SK-N-MC (cell line): Measurements from ENCODE around the gene ADAP1.

ENCODE experiments used
- DNase-seq: peaks from one replicate; pipeline ENCODE4 v3.0.0-alpha.2; 2011; ENCODE audit warnings: low read depth, low spot score
- H3K27ac ChIP-seq: fragments of 200-600 bp; sonication (generic); 2 replicates; pipeline ENCODE4 v1.5.1; 2016; ENCODE audit warnings: mixed run types
- H3K36me3 ChIP-seq: fragments of 200-600 bp; sonication (generic); 2 replicates; pipeline ENCODE4 v1.6.1; 2017; ENCODE audit warnings: antibody characterized with exemption, low read length, mixed read lengths; ENCODE audit not compliant: insufficient read depth
- H3K4me3 ChIP-seq: fragments of 200-600 bp; sonication (generic); 2 replicates; pipeline ENCODE4 v1.5.1; 2016
- H3K9ac ChIP-seq: fragments of 200-600 bp; sonication (generic); 2 replicates; pipeline ENCODE4 v1.8.0; 2017; ENCODE audit warnings: mixed run types, mixed read lengths; ENCODE audit not compliant: insufficient read length
- H3K9me3 ChIP-seq: fragments of 200-600 bp; sonication (generic); 2 replicates; pipeline ENCODE4 v1.6.1; 2017; ENCODE audit warnings: low read depth, mild to moderate bottlenecking, antibody characterized with exemption, low read length, moderate library complexity, mixed read lengths
- EZH2 ChIP-seq: fragments of 200-600 bp; sonication (generic); IDR thresholded peaks from one replicate; pipeline ENCODE4 v1.6.1; 2017; ENCODE audit warnings: antibody characterized with exemption
- FOXP2 ChIP-seq: optimal IDR thresholded peaks from 2 replicates; pipeline ENCODE3; 2011; ENCODE audit warnings: mild to moderate bottlenecking, moderate library complexity; ENCODE audit not compliant: insufficient read depth; ENCODE audit errors: extremely low read length, control extremely low read depth
- POLR2AphosphoS5 ChIP-seq: IDR thresholded peaks from 2 replicates; pipeline ENCODE4 v1.6.1; 2012; ENCODE audit warnings: mild to moderate bottlenecking, low read depth, low read length, borderline replicate concordance

ADAP1 gene

DNA sequence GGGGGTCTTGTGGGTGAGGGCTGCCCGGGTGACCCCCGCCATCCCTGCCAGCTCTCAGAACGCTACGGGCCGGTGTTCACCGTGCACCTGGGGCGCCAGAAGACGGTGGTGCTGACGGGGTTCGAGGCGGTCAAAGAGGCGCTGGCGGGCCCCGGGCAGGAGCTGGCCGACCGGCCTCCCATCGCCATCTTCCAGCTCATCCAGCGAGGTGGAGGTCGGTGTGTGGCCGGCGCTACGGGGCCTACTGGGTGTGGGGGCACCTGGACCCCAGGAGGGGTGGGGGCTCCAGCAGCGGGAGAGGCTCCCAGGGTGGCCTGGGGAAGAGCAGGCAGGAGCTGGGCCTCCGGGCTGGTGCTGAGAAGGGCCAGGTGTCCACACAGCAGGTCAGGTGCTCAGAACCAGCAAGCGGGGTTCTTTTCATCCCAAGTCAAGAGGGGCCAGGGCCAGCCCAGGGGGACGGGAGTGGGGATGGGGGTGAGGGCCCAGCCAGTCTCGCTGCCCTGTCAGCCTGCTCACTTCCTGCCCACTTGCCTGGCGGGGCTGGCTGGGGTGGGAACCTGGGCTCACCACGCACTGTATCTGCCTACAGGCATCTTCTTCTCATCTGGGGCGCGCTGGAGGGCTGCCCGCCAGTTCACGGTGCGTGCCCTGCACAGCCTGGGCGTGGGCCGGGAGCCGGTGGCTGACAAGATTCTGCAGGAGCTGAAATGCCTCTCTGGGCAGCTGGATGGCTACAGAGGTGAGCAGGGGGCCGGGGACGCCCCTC, 30.1 kb upstream of the ADAP1 start:
- Histone ChIP-seq H3K36me3 (no peaks in the 10 kb centered on the region), H3K9ac (no peak overlapping the region), H3K4me3 (no peak overlapping the region), H3K9me3 (no peaks in the 10 kb centered on the region), H3K27ac (no peak overlapping the region)
- TF ChIP-seq EZH2 (no peak), FOXP2 (no peak), POLR2AphosphoS5 (no peak)
- no peak for DNase-seq

- DNase-seq = no peak
- Histone ChIP-seq H3K9me3 (no peaks in the 10 kb centered on the region), H3K27ac (no peak overlapping the region), H3K4me3 (no peak overlapping the region), H3K9ac (no peak overlapping the region), H3K36me3 (no peaks in the 10 kb centered on the region)
- TF ChIP-seq EZH2 = no peak
- no peak for TF ChIP-seq FOXP2
- TF ChIP-seq POLR2AphosphoS5 = no peak
Measured at GRCh38 chr7:983616-984071, 29.2 kb upstream of the ADAP1 start.

DNA sequence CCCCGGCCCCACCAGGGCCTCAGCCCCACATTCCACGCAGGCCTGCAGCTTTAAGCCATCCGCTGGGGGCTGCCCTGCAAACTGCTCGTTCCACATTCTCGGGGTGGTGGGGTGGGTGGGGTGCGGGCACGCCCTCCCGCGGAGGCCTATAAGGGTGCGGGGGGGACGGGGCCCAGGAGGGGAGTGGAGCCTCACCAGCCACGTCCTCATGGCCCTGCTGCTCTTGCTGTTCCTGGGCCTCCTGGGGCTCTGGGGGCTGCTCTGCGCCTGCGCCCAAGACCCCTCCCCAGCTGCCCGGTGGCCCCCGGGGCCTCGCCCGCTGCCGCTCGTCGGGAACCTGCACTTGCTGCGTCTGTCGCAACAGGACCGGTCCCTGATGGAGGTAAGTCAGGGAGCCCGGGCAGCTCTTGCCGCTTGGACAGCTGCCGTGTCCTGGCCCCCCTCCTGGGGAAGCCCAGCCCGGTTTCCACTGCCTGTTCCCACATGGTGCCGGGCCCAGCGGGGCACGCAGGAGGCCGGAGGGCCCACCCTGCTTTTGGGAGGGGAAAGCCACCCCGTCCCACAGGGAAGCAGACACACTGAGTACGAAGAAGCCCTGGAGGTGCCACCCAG, 28.6 kb upstream of the ADAP1 start, which contains the start of gene CYP2W1:
CYP2W1 (plus strand) TSS at position 178 of the 612 bp plus-strand sequence; CDS start at position 209, 31 bp downstream.
- Histone ChIP-seq H3K9ac (no peak within 1 kb of the TSS), H3K4me3 (no peak within 1 kb of the TSS), H3K9me3 (no peaks in the 10 kb centered on the region), H3K27ac (no peak within 1 kb of the TSS), H3K36me3 (no peaks in the 10 kb centered on the region)
- TF ChIP-seq EZH2 (no peak), FOXP2 (no peak), POLR2AphosphoS5 (no peak)
- no peak for DNase-seq

- no peaks in the 10 kb centered on the region for H3K9me3 ChIP-seq
- no peak for TF ChIP-seq EZH2
- TF ChIP-seq FOXP2 = no peak
- no peak for TF ChIP-seq POLR2AphosphoS5
- no peaks in the 10 kb centered on the region for H3K36me3 ChIP-seq
- no peak for DNase-seq
- H3K9ac ChIP-seq = no peak overlapping the region
- no peak overlapping the region for H3K27ac ChIP-seq
- no peak overlapping the region for H3K4me3 ChIP-seq
Measured at GRCh38 chr7:982511-983003, 28.1 kb upstream of the ADAP1 start.

DNA sequence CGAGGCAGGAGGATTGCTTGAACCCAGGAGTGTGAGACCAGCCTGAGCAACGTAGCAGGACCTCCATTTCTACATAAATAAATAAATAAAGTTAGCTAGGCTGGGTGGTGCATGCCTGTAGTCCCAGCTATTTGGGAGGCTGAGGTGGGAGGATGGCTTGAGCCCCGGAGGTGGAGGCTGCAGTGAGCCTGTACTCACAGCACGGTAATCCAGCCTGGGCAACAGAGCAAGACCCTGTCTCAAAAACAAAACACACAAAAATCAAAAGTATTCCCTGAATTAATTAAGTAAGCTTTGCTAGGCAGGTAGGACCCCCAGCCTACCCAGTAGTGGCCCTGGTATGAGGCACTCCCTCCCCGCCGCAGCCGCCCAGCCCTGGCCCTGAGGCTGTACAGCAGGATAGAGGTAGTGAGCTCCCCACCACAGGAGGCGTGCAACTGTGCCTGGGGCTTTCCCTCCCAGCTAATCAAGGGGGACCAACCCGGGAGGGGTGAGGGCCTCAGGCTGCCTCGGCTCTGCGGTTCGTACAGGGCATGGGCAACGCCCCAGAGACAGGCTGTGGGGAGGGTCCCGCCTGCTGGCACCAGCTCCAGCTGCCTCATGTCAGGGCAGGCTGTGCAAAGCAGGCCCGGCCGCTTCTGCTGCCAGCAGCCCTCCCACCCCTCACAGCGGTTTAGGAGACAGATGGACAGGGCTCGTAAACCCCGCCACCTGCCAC, 27.5 kb upstream of the ADAP1 start:
- Histone ChIP-seq H3K9me3 (no peaks in the 10 kb centered on the region), H3K9ac (no peak overlapping the region), H3K27ac (no peak overlapping the region), H3K36me3 (no peaks in the 10 kb centered on the region), H3K4me3 (no peak overlapping the region)
- no peak for TF ChIP-seq FOXP2
- TF ChIP-seq POLR2AphosphoS5 = no peak
- TF ChIP-seq EZH2 = no peak
- DNase-seq = no peak

- TF ChIP-seq EZH2 (no peak), FOXP2 (no peak), POLR2AphosphoS5 (no peak)
- Histone ChIP-seq H3K9ac (no peak overlapping the region), H3K36me3 (no peaks in the 10 kb centered on the region), H3K4me3 (no peak overlapping the region), H3K27ac (no peak overlapping the region), H3K9me3 (no peaks in the 10 kb centered on the region)
- DNase-seq = no peak
Measured at GRCh38 chr7:979886-980571, 25.5 kb upstream of the ADAP1 start.

GRCh38 chr7:979151-979550, 24.7 kb upstream of the ADAP1 start:
- H3K27ac ChIP-seq = no peak overlapping the region
- no peak overlapping the region for H3K4me3 ChIP-seq
- no peak for TF ChIP-seq POLR2AphosphoS5
- no peak for TF ChIP-seq FOXP2
- no peak for TF ChIP-seq EZH2
- H3K9me3 ChIP-seq = no peaks in the 10 kb centered on the region
- no peak for DNase-seq
- H3K36me3 ChIP-seq = no peaks in the 10 kb centered on the region
- no peak overlapping the region for H3K9ac ChIP-seq

GRCh38 chr7:978416-979091, 24.1 kb upstream of the ADAP1 start:
- TF ChIP-seq EZH2 (no peak), FOXP2 (no peak), POLR2AphosphoS5 (no peak)
- no peak overlapping the region for H3K9ac ChIP-seq

More at GRCh38 chr7:978416-979091, 24.1 kb upstream of the ADAP1 start:
- DNase-seq = no peak
- no peak overlapping the region for H3K27ac ChIP-seq
- no peaks in the 10 kb centered on the region; the same call in 1 of the 2 replicates for H3K36me3 ChIP-seq
- H3K4me3 ChIP-seq = no peak overlapping the region
- no peaks in the 10 kb centered on the region for H3K9me3 ChIP-seq
